ENCODE data around the gene PITX1.

DNA sequence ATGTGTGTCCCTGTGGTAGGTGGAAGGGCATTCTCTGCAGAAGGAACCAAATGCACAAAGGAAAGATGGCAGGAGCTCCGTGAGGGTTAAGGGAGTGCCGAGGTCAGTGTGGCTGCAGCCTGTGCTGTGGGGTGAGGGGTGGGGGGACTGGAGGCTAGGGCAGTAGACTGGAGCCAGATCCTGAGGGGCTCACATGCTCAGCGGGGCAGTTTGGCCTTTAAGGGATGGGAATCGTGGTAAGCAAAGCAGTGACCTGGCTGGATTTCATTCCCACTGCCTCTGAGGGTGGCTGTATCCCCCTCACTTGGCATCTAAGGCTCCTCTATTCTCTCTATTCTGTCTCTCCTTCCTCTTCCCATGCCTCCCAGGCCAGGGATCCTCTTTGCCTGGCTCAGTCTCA is 15.6 kb downstream of the PITX1 start:
- TF ChIP-seq, protein P1, sequence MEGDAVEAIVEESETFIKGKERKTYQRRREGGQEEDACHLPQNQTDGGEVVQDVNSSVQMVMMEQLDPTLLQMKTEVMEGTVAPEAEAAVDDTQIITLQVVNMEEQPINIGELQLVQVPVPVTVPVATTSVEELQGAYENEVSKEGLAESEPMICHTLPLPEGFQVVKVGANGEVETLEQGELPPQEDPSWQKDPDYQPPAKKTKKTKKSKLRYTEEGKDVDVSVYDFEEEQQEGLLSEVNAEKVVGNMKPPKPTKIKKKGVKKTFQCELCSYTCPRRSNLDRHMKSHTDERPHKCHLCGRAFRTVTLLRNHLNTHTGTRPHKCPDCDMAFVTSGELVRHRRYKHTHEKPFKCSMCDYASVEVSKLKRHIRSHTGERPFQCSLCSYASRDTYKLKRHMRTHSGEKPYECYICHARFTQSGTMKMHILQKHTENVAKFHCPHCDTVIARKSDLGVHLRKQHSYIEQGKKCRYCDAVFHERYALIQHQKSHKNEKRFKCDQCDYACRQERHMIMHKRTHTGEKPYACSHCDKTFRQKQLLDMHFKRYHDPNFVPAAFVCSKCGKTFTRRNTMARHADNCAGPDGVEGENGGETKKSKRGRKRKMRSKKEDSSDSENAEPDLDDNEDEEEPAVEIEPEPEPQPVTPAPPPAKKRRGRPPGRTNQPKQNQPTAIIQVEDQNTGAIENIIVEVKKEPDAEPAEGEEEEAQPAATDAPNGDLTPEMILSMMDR (IDR thresholded peaks at IDR 0.05; ENCODE audit: low read length), result no peak
- TF ChIP-seq EZH2 (IDR thresholded peaks at IDR 0.05; ENCODE audit: borderline replicate concordance, low read length), result no peak
